GM18951 (cell line): ENCODE measurements around the gene DENND1B.

Experiments used
- POLR2A ChIP-seq: IDR thresholded peaks from 4 replicates; pipeline ENCODE4 v1.6.1; 2011; ENCODE audit warnings: mild to moderate bottlenecking; ENCODE audit not compliant: insufficient read length, insufficient read depth; ENCODE audit errors: extremely low read depth
- in situ Hi-C: fragments of 300-500 bp; cut with MboI; formaldehyde crosslinking; loops from one replicate; pipeline ENCODE4 v1.12.0; 2022; ENCODE audit warnings: low sequenced_read_pairs, mixed read lengths, inconsistent platforms; ENCODE audit not compliant: unreplicated experiment

Gene DENND1B

GRCh38 chr1:197775282-197776262, at the start of gene DENND1B:
DENND1B (minus strand) TSS chr1:197775480; CDS start chr1:197775155, 325 bp downstream.
- in situ Hi-C loops: no loop called here
- TF ChIP-seq POLR2A: no peak

- in situ Hi-C loops: no loop called here
Measured at GRCh38 chr1:197814306-197814705, 39.0 kb upstream of the DENND1B start.

GRCh38 chr1:197813741-197814140, 38.5 kb upstream of the DENND1B start:
- in situ Hi-C loops: no loop called here
- TF ChIP-seq POLR2A: no peak

More at GRCh38 chr1:197814306-197814705, 39.0 kb upstream of the DENND1B start:
- no peak for TF ChIP-seq POLR2A

- TF ChIP-seq POLR2A: no peak
- in situ Hi-C loops: no loop called here
Measured at GRCh38 chr1:197811769-197812168, 36.5 kb upstream of the DENND1B start.

GRCh38 chr1:197810812-197811211, 35.5 kb upstream of the DENND1B start:
- in situ Hi-C loops: no loop called here
- TF ChIP-seq POLR2A: no peak

- no peak for TF ChIP-seq POLR2A
- in situ Hi-C loops: no loop called here
Measured at GRCh38 chr1:197808880-197809279, 33.6 kb upstream of the DENND1B start.

GRCh38 chr1:197807739-197808453, 32.6 kb upstream of the DENND1B start:
- in situ Hi-C loops: no loop called here
- TF ChIP-seq POLR2A: no peak

- TF ChIP-seq POLR2A: no peak
- in situ Hi-C loops: no loop called here
Measured at GRCh38 chr1:197807216-197807615, 31.9 kb upstream of the DENND1B start.

GRCh38 chr1:197806718-197807117, 31.4 kb upstream of the DENND1B start:
- in situ Hi-C loops: no loop called here
- TF ChIP-seq POLR2A: no peak

- in situ Hi-C loops: no loop called here
Measured at GRCh38 chr1:197801684-197802083, 26.4 kb upstream of the DENND1B start.

GRCh38 chr1:197801111-197801482, 25.8 kb upstream of the DENND1B start:
- TF ChIP-seq POLR2A: no peak
- in situ Hi-C loops: no loop called here

More at GRCh38 chr1:197801684-197802083, 26.4 kb upstream of the DENND1B start:
- TF ChIP-seq POLR2A: no peak

- TF ChIP-seq POLR2A: no peak
Measured at GRCh38 chr1:197800379-197801110, 25.3 kb upstream of the DENND1B start.

GRCh38 chr1:197799271-197799670, 24.0 kb upstream of the DENND1B start:
- in situ Hi-C loops: no loop called here
- no peak for TF ChIP-seq POLR2A

More at GRCh38 chr1:197800379-197801110, 25.3 kb upstream of the DENND1B start:
- in situ Hi-C loops: no loop called here
